MCF 10A (cell line): ENCODE measurements around the gene WASF3. TPM values are rescaled to one million over a fixed set of nuclear protein-coding genes. Genes with fewer than 3 reads are reported as not detected.

Experiments
- BruUV-seq: library from RNA; stranded (reverse); fragments of 400-500 nt; replicated peaks from 2 replicates; lab custom pipeline; 2021; lab: Mats Ljungman, UMichigan
- CTCF ChIA-PET: fragments of 300-600 bp; sonication (Branson Sonifier 250); formaldehyde crosslinking; extraction: SDS; loops from one replicate; lab custom pipeline; 2021; ENCODE audit warnings: antibody characterized with exemption, inconsistent platforms; lab: Yijun Ruan, JAX
- POLR2A ChIA-PET: fragments of 300-600, 350-650 bp; sonication (Branson Sonifier 250); formaldehyde crosslinking; extraction: SDS; loops from one replicate; lab custom pipeline; 2020; ENCODE audit warnings: antibody characterized with exemption, inconsistent platforms; lab: Yijun Ruan, JAX
- DNase-seq: peaks from one replicate; pipeline ENCODE4 v3.0.0-alpha.2; 2018; ENCODE audit not compliant: unreplicated experiment
- H3K27ac Mint-ChIP-seq: one replicate; pipeline ENCODE4 v1.8.0; 2022; ENCODE audit warnings: mild to moderate bottlenecking, low read depth, mixed read lengths; ENCODE audit not compliant: unreplicated experiment
- H3K27me3 Mint-ChIP-seq: one replicate; pipeline ENCODE4 v1.8.0; 2022; ENCODE audit warnings: mixed read lengths; ENCODE audit not compliant: insufficient read depth, unreplicated experiment
- H3K36me3 Mint-ChIP-seq: one replicate; pipeline ENCODE4 v1.8.0; 2022; ENCODE audit warnings: mild to moderate bottlenecking, moderate library complexity, mixed read lengths; ENCODE audit not compliant: insufficient read depth, unreplicated experiment
- H3K4me1 Mint-ChIP-seq: one replicate; pipeline ENCODE4 v1.8.0; 2022; ENCODE audit warnings: mixed read lengths; ENCODE audit not compliant: insufficient read depth, unreplicated experiment
- H3K4me3 Mint-ChIP-seq: one replicate; pipeline ENCODE4 v1.8.0; 2022; ENCODE audit warnings: mild to moderate bottlenecking, moderate library complexity, mixed read lengths; ENCODE audit not compliant: unreplicated experiment
- H3K9me3 Mint-ChIP-seq: one replicate; pipeline ENCODE4 v1.8.0; 2022; ENCODE audit warnings: mixed read lengths; ENCODE audit not compliant: unreplicated experiment
- CTCF ChIP-seq: fragments of 200-600 bp; IDR thresholded peaks from one replicate; pipeline ENCODE4 v1.8.0; 2022; ENCODE audit warnings: antibody characterized with exemption, mild to moderate bottlenecking; ENCODE audit not compliant: unreplicated experiment
- intact Hi-C: fragments of 100-400 bp; cut with micrococcal nuclease; formaldehyde crosslinking; loops from 2 replicates; pipeline ENCODE4 v1.14.1; 2022
- total RNA-seq: library from RNA; stranded (reverse); gene quantifications from 2 replicates; pipeline ENCODE4 v1.2.3, GENCODE V29; 2022

The WASF3 gene
- total RNA-seq, 1 experiment from 2014 or later = 24.0 TPM

GRCh38 chr13:26589754-26590153, 32.3 kb downstream of the WASF3 start:
- Mint-ChIP-seq H3K27ac (no peak overlapping the region), H3K4me1 (peaks cover 13% of the 10 kb centered on the region), H3K36me3 (no peaks in the 10 kb centered on the region), H3K27me3 (no peaks in the 10 kb centered on the region), H3K9me3 (no peaks in the 10 kb centered on the region), H3K4me3 (no peak overlapping the region)
- no peak for TF ChIP-seq CTCF
- intact Hi-C loops = no loop called here
- CTCF ChIA-PET = no interaction called here
- BruUV-seq = no TSS peak
- DNase-seq = peak; percentile 2
- POLR2A ChIA-PET = interaction anchor here (0.7 to 1.3 kb wide), 2 partner anchors 31 to 108 kb away, joined by 3 read pairs; no protein-coding TSS in a partner anchor

- Mint-ChIP-seq H3K27ac (no peak overlapping the region), H3K4me1 (peaks cover 11% of the 10 kb centered on the region), H3K36me3 (no peaks in the 10 kb centered on the region), H3K27me3 (no peaks in the 10 kb centered on the region), H3K9me3 (no peaks in the 10 kb centered on the region), H3K4me3 (no peak overlapping the region)
- TF ChIP-seq CTCF = no peak
- POLR2A ChIA-PET = no interaction called here
- CTCF ChIA-PET = no interaction called here
- no TSS peak for BruUV-seq
- intact Hi-C loops = no loop called here
- DNase-seq = no peak
Observed at GRCh38 chr13:26590379-26590778, 32.9 kb downstream of the WASF3 start.

GRCh38 chr13:26590951-26591350, 33.5 kb downstream of the WASF3 start:
- TF ChIP-seq CTCF = no peak
- no peaks in the 10 kb centered on the region for H3K27me3 Mint-ChIP-seq
- no TSS peak for BruUV-seq
- no peaks in the 10 kb centered on the region for H3K36me3 Mint-ChIP-seq
- H3K4me1 Mint-ChIP-seq = peaks cover 11% of the 10 kb centered on the region
- H3K27ac Mint-ChIP-seq = no peak overlapping the region
- no peaks in the 10 kb centered on the region for H3K9me3 Mint-ChIP-seq
- DNase-seq = no peak
- POLR2A ChIA-PET = no interaction called here
- no peak overlapping the region for H3K4me3 Mint-ChIP-seq
- intact Hi-C loops = no loop called here
- CTCF ChIA-PET = no interaction called here

GRCh38 chr13:26591672-26592071, 34.2 kb downstream of the WASF3 start:
- DNase-seq = no peak
- peaks cover 11% of the 10 kb centered on the region for H3K4me1 Mint-ChIP-seq
- no peak for TF ChIP-seq CTCF
- intact Hi-C loops = no loop called here
- H3K4me3 Mint-ChIP-seq = no peak overlapping the region
- peaks cover 2% of the 10 kb centered on the region for H3K36me3 Mint-ChIP-seq
- H3K27ac Mint-ChIP-seq = no peak overlapping the region
- no TSS peak for BruUV-seq
- ChIA-PET POLR2A (no interaction called here), CTCF (interaction anchor here (0.7 kb wide), 3 partner anchors 9 to 572 kb away, joined by 3 to 6 read pairs (median 3); no protein-coding TSS in a partner anchor)
- peaks cover 7% of the 10 kb centered on the region for H3K9me3 Mint-ChIP-seq
- H3K27me3 Mint-ChIP-seq = no peaks in the 10 kb centered on the region
